ENCODE measurements around the gene GLIPR2. TPM values are rescaled to one million over a fixed set of nuclear protein-coding genes. Genes with fewer than 3 reads are reported as not detected.
A peak's percentile ranks its signal among the peaks of the same experiment; 100 is the strongest.
"Not testable (repeated sequence)": the region's sequence is repeated elsewhere in the genome, so short reads cannot be mapped to it uniquely, and the experiment has no call there.

The GLIPR2 gene
- total RNA-seq, 1 experiment from 2014 or later, result 10.1 TPM

DNA sequence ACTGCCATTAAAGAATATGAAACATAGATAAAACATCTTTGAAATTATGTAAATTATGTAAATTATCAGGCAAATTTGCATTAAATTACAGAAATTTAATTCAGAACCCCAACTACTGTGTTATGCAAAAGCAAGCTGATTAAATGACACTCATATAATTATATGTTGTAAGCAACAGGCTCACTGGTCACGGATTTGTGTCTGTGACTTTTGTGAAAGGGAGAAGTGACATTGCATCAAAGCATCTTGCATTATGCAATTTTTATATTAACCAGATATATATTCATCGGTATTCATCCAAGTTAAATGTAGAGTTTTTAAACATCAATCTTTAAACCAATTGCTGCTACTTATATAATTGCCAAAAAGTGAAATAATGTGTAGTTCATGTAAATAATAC is 13.0 kb upstream of the GLIPR2 start:
- DNase-seq (ENCODE audit: low read depth), result no peak

DNA sequence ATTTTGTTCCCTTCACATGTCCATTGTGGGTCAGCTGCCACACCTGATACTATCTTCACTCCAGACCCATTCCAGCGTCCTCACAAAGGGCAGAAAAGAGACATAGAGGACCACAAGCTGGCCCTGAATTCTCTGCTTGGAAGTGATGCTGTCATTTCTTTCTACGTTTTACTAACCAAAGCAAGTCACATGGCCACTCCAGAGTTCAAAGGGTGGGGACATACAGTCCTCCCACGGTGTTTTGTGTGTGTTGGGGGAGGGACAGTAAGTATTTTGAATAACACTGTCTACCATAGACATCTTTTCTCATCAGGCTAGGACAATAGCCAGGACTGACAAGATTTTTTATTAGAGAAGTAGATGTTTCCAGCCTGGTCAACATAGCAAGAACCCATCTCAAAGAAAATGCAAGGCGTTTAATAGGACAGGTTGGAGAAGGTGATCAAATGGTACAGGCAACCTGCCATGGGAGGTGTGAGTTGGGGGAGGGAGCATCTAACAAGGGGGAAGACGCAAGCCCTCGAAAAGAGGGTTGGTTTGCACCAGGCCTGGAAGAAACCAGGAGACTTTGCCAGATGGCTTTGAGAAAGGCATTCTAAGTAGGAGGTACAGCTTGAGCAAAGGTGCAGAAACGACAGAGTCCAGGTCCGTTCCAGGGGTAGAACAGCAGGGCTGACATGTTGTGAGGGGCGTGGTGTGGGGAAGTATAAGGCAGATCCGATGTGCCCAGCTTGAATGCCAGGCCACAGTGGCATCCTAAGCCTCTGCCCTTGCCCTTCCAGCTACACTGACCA is 11.3 kb upstream of the GLIPR2 start:
- no peak for DNase-seq (ENCODE audit: low read depth)

DNA sequence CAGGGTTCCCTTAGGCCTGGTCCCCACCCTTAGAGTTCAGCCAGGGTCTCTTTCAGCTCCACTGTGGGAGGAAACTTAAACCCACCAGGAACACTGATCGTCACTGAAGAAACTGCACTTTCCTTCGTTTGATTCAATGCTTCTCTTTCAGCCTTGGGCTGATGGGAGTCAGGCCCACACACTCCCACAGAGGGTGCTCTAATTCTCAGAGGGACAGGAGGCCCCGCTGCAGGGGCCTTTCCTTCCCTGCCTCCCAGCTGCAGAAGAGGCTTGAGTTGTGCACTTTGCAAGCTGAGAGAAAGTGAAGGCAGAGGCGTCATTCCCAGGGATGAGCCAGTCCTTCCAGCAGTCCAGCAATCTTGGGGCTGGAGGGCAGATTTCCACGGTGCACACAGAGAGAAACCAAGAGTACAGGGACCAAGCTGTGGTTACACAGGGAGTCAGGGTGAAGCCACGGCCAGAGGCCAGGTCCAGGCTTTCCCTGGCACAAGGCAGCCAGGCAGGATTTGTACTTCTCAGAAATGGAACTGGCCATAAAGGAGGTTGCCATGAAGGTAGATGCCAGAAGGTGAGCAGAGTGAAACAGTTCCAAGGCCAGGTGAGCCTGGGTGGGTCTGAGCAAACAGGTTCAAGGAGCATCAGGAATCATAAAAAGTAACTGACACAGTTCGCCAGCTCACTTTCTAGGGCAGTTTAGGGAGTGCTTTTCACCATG is 10.4 kb upstream of the GLIPR2 start:
- no peak for DNase-seq (ENCODE audit: low read depth)

DNA sequence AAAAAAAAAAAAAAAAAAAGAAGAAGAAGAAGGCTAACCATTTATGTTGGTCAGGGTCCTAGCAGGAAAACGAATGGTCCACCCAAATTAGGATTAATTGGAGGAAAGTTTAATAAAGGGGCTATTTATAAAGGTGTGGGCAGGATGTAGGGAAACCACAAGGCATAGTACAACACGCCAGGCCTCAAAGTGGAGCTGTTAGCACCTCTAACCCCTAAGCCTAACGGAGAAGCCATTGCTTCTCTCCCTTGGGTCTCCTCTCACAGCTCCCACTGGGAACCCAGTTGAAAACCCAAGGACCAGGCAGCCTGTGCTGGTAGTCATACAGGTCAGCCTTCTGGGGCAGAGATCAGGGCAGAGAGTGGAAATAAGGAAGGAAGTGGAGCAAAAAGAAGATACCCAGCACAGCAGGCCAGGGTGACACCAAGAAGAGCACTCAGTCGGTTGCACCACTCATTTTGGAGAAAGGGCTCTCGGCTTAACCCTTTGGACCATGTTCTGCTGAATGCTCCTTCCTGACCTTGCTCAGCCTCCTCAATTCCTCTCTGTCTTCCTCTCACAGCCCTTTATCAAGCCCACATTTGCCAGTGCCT is 8.8 kb upstream of the GLIPR2 start:
- no peak for DNase-seq (ENCODE audit: low read depth)

DNA sequence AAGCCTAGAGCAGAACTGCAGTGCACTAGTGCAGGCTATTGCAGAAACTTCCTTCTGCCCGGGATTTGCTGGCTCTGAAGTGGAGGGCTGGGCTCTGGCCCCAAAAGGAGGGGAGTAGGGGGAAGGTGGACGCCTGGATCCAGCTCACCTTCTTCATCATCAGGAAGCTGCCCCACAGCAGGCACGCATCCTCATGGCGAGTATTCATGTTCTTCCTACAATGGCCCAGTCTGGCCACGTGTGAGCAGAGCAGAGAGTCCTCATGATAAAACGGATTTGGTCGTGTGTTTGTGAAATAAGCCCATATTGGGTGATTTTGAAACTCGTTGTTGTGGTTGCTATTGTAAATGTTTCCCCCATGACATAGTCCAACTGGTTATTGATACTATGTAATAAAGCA is 8.2 kb upstream of the GLIPR2 start:
- DNase-seq (ENCODE audit: low read depth), result no peak

DNA sequence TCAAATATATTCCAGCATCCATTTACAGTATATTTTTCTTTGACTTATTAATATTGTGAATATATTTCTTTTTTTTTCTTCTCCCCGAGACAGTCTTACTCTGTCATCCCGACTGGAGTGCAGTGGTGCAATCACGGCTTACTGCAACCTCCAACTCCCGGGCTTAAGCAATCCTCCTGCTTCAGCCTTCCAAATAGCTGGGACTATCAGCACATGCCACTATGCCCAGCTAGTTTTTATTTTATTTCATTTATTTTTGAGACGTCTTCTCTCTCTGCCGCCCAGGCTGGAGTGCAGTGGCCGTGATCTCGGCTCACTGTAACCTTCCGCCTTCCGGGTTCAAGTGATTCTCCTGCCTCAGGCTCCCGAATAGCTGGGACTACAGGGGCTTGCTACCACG is 7.4 kb upstream of the GLIPR2 start:
- DNase-seq (ENCODE audit: low read depth), result no peak

DNA sequence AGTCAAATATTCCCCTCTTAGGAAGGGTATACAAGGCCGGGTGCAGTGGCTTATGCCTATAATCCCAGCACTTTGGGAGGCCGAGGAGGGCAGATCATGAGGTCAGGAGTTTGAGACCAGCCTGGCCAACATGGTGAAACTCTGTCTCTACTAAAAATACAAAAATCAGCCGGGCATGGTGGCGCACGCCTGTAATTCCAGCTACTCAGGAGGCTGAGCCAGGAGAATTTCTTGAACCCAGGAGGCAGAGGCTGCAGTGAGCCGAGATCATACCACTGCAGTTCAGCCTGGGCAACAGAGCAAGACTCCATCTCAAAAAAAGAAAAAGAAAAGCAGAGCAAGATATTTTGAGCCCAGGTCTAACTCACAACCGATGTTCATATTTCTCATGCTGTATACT is 4.9 kb upstream of the GLIPR2 start:
- DNase-seq (ENCODE audit: low read depth), result not testable (repeated sequence)

DNA sequence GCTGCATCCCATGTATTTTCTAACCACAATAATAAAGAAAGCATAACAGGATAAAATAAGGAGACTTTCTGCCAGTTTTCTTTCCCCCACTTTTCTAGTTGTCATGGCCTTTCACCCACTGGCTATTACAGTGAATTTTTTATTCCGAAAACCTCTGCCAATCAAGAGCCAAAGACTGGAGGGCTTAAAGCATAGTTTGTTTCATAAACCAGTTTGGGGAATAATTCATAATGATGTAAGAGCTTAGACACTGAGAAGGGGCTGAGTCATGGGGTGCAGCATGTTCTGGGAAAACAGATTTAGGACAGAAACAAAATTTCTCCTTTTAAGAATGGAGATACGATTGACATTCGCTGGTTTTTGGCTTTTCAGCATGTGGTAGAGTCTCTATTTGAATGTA is 4.4 kb upstream of the GLIPR2 start:
- DNase-seq (ENCODE audit: low read depth), result no peak

DNA sequence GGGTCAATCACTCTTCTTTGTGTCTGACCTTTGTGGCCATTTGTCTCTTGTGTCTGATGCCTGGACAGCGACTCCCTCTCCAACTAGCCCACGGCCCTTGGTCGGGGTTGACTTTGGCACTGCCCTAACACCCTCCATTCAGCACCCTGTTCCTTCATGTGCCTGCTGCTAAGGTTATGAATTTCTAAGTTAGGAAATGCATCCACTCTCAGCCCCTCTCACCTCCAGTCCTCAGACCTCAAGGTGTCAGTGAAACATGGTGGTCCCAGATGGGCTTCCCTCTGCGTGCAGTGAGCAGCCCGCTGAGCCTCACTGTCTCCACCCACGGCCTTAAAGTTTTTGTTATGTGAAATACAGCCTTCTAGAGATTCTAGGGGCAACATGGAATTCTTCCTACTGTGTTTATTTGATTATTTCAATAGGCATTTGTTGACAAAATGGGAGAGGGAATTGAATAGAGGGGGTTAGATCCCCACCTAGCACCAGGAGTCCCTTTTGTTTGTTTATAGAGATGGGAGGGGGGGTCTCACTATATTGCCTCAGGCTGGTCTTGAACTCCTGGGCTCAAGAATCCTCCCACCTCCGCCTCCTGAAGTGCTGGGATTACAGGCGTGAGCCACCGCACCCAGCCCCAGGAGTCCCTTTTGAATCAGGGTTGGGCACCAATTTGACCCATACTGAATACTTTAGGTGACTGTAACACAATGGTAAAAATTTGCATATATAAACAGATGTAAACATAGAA is 1.6 kb upstream of the GLIPR2 start:
- DNase-seq (ENCODE audit: low read depth), result no peak

DNA sequence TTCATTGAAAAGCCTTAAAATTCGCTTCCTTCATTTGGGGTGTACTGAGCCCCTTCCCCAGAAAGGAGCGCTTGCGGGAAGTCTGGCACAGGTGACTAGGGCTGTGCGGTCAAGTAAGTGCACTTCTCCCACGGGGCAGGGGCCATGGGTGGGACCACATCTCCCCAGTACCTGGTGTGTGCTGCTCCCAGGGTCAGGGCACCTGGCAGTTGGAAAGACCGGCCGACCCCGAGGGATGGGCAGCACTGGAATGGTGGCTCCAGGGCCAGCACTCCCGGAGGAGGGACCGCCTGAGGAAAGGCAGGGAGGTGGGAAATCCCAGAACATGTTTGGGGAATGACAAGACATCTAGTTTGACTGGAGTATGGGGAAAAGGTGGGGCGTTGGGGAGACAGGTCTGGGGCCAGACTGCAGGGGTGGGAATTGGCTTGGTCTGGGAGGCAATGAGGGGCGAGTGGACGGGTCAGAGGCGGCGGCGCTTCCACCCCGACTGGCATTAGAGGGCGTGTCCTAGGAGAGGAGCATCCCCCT is 727 bp upstream of the GLIPR2 start:
- no peak for DNase-seq (ENCODE audit: low read depth)

DNA sequence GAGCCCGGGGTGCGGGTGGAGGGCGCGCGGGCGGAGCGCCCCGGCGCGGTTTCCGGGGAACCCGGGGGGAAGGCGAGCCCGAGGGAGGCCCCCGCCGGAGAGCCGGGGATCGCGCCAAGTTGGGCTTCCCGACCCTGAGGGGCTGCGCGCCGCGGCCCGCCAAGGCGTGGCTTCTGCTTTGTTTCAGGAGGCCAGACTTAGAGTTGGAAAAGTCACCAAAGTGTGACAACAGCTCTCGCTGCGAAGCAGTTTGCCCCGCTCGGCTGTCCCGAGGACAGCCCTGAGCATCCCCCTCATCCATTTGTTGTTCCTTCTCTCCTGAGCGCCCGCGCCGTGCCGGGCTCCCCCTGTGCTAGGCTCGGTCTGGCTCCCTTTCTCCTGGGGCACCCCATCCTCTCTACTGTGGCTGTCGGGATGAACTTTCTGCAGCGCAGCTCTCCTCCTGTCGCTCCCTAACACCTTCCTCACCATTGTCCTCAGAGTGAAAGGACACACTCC is 410 bp downstream of the GLIPR2 start:
- peak; percentile 21 for DNase-seq (ENCODE audit: low read depth)

DNA sequence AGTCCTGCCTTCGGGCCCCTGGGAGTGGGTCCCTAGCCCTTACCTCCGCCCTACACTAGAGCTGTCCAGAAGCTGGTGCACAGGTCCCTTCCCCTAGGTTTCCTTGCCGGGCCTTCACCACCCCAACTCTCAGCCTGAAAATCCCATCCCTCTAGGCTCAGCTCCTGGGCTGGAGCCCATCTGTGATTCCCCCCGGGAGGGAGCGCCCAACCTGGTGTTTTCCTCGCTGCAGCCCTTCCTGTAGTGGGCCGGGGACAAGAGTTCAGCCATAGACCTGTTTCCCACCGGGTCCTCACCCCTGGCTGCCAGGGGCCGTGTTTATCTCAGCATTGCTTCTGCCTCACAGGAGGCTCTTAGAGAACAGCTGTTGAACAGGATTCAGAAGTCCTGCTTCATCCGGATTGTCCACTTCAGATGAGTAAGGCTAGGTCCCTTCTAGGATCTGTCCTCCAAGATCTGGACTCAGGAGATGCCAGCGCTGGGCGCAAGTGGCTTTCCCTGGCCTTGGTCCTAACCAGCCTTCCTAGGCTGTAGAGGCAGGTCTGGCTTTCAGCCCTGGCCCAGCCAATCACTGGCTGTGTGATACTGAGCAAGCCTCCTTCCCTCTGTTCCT is 965 bp downstream of the GLIPR2 start:
- peak; percentile 22 for DNase-seq (ENCODE audit: low read depth)

DNA sequence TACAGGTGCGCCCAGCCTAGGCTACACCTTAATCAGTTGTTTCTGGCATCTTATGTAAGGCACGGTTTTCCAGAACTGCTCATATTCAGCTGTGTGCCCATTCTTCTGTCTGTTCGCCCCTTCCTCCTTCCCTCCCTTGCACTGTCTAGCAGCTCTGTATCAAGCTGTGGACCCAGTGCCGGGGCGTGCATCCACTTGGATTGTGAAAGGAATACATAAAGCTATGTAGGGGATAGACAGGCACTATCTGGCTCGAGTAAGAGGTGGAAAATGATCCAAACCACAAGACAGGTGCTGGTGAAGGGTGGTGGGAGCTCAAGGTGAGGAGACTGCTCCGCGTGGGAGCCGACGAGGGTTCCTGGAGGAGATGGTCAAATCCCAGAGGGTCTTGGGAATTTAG is 2.0 kb downstream of the GLIPR2 start:
- no peak for DNase-seq (ENCODE audit: low read depth)

DNA sequence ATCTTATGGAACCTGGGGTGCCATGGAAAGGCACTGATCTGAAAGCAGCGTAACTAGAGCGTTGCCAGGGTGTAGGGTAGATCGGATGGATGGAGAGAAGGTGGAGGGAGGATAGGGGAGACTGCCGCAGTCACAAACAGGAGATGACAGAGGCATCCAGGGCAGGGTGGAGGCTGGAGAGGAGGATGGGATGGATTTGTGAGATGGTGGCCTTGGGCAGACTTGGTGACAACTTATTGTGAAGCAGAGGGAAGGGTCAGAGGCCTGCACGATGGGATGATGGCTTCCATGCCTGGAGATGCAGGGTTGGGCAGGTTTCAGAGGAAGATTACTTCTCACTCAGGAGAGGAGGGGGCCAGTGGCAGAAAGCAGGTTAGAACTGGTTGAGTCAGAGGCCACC is 2.4 kb downstream of the GLIPR2 start:
- DNase-seq (ENCODE audit: low read depth), result no peak

DNA sequence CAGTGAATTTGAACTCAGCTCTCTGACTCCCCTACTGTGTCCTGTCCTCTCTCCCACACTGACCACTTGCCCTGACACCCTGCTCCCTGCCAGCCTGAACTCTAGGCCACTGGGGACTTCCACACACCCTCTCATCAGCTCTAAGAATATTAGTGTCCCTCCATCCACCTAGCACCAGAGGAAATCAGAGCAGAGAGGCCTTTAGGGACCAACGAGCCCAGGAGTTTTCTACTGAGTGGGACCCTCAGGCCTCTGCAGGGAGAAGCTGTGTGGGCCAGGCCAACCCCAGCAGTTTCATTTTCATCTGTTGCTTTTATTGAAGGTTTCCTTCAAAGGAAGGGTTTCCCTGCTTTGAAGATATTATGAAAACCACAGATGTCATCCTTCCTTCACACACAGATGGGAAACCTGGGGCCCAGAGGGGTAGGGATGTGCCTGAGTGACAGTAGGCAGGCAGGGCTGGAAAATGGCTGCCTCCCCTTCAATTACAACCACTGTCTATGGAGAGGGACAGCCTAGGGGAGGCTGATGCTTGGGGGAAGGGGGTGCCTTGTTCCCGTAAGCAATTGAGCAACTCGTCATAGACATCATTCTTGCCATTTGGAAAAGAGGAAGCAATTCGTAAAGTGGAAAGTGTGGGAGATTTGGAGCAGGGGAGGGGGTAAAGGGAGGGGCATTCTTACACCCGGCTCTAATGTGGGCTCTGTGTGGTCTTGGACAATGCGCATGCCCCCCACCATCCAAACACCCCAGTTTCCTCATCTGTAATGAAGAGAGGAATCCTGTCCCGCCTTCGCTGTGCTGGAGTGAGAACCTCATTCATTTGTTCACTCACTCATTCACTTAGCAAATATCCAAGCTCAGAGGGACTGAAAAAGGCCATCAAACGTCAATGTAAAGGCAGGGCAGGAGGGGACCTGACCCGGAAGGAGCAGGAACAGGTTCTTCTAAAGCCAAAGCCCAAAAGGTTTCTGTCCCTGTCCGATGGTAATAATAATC is 3.9 kb downstream of the GLIPR2 start:
- DNase-seq (ENCODE audit: low read depth), result no peak

DNA sequence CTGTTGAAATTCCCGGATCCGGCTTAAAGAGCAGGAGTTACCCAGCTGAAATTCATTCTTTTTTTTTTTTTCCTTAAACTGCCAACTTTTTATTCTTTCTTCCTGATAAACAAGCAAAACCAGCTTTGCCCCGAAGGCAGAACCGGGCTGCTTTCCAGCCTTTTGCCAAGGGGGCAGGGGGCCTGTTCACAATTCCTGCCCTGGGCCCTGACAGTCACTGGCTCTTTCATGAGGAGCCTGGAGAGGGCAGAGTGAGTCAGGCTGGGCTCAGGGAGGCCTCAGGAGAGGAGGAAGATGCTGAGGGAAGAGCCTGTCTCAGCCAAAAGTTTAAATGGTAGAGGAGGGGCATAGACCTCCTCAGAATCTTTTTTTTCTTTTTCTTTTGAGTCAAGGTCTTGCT is 4.8 kb downstream of the GLIPR2 start:
- peak; percentile 80 for DNase-seq (ENCODE audit: low read depth)

DNA sequence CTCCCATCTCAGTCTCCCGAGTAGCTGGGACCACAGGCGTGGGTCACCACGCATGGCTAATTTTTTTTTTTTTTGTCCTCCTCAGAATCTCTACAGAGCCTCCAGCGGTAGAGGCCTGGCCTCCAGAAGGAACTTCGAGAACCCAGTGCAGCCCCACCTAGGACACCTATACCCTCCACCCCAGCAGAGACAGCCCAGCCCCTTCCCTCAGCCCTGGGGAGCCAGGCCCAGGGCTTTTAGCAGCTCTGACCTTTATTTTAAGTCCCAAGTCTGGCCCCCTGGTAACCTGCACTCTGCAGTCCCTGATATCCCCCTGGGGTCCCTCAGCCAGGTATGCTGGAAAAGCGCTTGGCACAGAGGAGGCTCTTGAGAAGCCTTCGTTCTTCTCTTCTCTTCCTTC is 5.2 kb downstream of the GLIPR2 start:
- no peak for DNase-seq (ENCODE audit: low read depth)

DNA sequence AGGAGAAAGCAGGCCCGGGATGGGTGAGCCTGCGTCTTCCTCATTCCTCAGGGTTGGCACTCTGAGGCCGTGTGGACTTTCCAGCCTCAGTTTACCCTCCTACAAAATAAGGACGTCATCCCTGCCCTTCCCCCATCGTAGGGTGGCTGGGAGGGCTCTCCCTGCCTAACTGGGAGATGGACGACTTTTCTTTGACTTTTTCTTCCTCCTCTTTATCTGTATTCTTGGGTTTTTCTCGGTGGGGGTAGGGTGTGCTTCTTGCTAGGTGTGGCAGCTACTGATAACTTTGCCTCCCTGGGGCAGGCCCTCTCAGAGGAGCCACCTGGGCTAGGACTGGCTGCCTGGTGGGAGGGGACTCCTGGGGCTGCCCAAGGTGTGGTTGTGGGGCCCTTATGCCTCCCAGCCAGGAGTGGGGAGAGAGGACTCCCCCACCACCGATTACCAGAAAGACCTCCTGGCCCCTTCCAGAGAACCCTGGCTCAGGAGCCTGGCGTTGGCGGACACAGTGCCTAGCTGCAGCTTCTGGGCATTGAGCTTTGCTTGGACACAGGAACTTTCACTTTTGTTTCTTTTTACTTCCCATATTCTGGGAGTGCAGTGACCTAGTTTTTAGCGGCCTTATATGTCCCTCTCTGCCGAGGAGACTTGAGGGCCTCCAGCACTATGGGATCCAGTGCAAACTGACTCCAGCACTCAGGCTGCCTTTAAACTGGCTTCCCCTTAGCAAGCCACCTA is 6.1 kb downstream of the GLIPR2 start:
- no peak for DNase-seq (ENCODE audit: low read depth)

DNA sequence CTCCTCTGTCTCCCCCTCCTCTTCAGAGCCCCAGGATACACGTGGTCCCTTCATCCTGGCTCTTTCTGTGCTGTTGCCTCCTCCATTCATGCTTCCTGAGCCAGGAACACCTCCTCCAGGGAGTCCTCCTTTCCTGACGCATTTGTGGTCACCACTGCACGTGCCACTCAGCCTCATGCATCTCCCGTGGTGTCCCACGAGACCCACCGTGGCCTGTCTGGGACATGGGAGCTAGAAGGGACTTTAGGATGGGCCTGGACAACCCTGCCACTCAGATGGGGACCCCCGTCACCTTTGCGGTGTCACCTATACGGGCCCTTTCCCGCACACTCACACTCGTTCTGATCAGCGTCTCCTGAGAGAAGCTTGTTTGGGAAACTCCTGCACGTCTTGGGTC is 6.7 kb downstream of the GLIPR2 start:
- DNase-seq (ENCODE audit: low read depth), result no peak

Measured in M059J (cell line).